Nephron (organoid): ENCODE results near the gene TGFA.

ENCODE experiments used
- H3K27ac Mint-ChIP-seq, 3 experiments: 2 replicates each; pipeline ENCODE4 v1.8.0; 2020; ENCODE audit warnings: mixed read lengths in 3 of 3, mild to moderate bottlenecking in 2 of 3, moderate library complexity in 1 of 3
- H3K27me3 Mint-ChIP-seq: 2 replicates; pipeline ENCODE4 v1.8.0; 2021; ENCODE audit warnings: low read depth, mild to moderate bottlenecking, moderate library complexity, mixed read lengths
- H3K36me3 Mint-ChIP-seq: 2 replicates; pipeline ENCODE4 v1.8.0; 2020; ENCODE audit warnings: low read depth, mixed read lengths
- H3K4me1 Mint-ChIP-seq: 2 replicates; pipeline ENCODE4 v1.8.0; 2020; ENCODE audit warnings: mixed read lengths
- H3K4me3 Mint-ChIP-seq, 3 experiments: 2 replicates each; pipeline ENCODE4 v1.8.0; 2020; ENCODE audit warnings: mild to moderate bottlenecking in 3 of 3, mixed read lengths in 3 of 3, moderate library complexity in 2 of 3
- H3K9me3 Mint-ChIP-seq: 2 replicates; pipeline ENCODE4 v1.8.0; 2020; ENCODE audit warnings: mixed read lengths
- CTCF ChIP-seq, 3 experiments: fragments of 200-600 bp; sonication (generic); IDR thresholded peaks; one replicate each; pipeline ENCODE4 v1.5.0; 2021; ENCODE audit warnings: antibody characterized with exemption in 3 of 3; ENCODE audit not compliant: unreplicated experiment in 3 of 3

TGFA gene

GRCh38 chr2:70580352-70580751 is 26.7 kb upstream of the TGFA start:
- Mint-ChIP-seq H3K9me3 (peaks cover 3% of the 10 kb centered on the region), H3K27ac (no peak overlapping the region), H3K4me3 (no peak overlapping the region), H3K4me1 (peaks cover 8% of the 10 kb centered on the region), H3K36me3 (no peaks in the 10 kb centered on the region), H3K27me3 (no peaks in the 10 kb centered on the region)
- no peak for TF ChIP-seq CTCF (IDR thresholded peaks at IDR 0.05; ENCODE audit: unreplicated experiment in 3 of 3)

GRCh38 chr2:70574618-70575017 is 21.0 kb upstream of the TGFA start:
- Mint-ChIP-seq H3K4me1 (no peaks in the 10 kb centered on the region), H3K27me3 (no peaks in the 10 kb centered on the region), H3K4me3 (no peak overlapping the region), H3K36me3 (no peaks in the 10 kb centered on the region), H3K9me3 (peaks cover 8% of the 10 kb centered on the region), H3K27ac (no peak overlapping the region)
- TF ChIP-seq CTCF (IDR thresholded peaks at IDR 0.05; ENCODE audit: unreplicated experiment in 3 of 3): no peak

GRCh38 chr2:70574109-70574508 is 20.5 kb upstream of the TGFA start:
- Mint-ChIP-seq H3K4me1 (no peaks in the 10 kb centered on the region), H3K36me3 (no peaks in the 10 kb centered on the region), H3K27me3 (no peaks in the 10 kb centered on the region), H3K4me3 (no peak overlapping the region), H3K9me3 (peaks cover 8% of the 10 kb centered on the region), H3K27ac (no peak overlapping the region)
- no peak for TF ChIP-seq CTCF (IDR thresholded peaks at IDR 0.05; ENCODE audit: unreplicated experiment in 3 of 3)

GRCh38 chr2:70570041-70570661 is 16.5 kb upstream of the TGFA start:
- peaks cover 3% of the 10 kb centered on the region for H3K9me3 Mint-ChIP-seq
- H3K27me3 Mint-ChIP-seq: no peaks in the 10 kb centered on the region
- TF ChIP-seq CTCF (IDR thresholded peaks at IDR 0.05; ENCODE audit: unreplicated experiment in 3 of 3): no peak
- no peak overlapping the region for H3K4me3 Mint-ChIP-seq
- H3K4me1 Mint-ChIP-seq: no peaks in the 10 kb centered on the region
- H3K27ac Mint-ChIP-seq: no peak overlapping the region
- H3K36me3 Mint-ChIP-seq: no peaks in the 10 kb centered on the region

GRCh38 chr2:70569559-70569958 is 15.9 kb upstream of the TGFA start:
- no peaks in the 10 kb centered on the region for H3K36me3 Mint-ChIP-seq
- H3K27ac Mint-ChIP-seq: no peak overlapping the region
- TF ChIP-seq CTCF (IDR thresholded peaks at IDR 0.05; ENCODE audit: unreplicated experiment in 3 of 3): no peak
- H3K4me3 Mint-ChIP-seq: no peak overlapping the region
- no peaks in the 10 kb centered on the region for H3K4me1 Mint-ChIP-seq
- H3K9me3 Mint-ChIP-seq: no peaks in the 10 kb centered on the region
- H3K27me3 Mint-ChIP-seq: no peaks in the 10 kb centered on the region

- Mint-ChIP-seq H3K4me1 (no peaks in the 10 kb centered on the region), H3K36me3 (no peaks in the 10 kb centered on the region), H3K9me3 (no peaks in the 10 kb centered on the region), H3K27me3 (no peaks in the 10 kb centered on the region), H3K27ac (no peak overlapping the region), H3K4me3 (no peak overlapping the region)
- TF ChIP-seq CTCF (IDR thresholded peaks at IDR 0.05; ENCODE audit: unreplicated experiment in 3 of 3): no peak
Observed at GRCh38 chr2:70566906-70567305, 13.3 kb upstream of the TGFA start.
